ENCODE data around the gene MYOT.

MYOT gene

DNA sequence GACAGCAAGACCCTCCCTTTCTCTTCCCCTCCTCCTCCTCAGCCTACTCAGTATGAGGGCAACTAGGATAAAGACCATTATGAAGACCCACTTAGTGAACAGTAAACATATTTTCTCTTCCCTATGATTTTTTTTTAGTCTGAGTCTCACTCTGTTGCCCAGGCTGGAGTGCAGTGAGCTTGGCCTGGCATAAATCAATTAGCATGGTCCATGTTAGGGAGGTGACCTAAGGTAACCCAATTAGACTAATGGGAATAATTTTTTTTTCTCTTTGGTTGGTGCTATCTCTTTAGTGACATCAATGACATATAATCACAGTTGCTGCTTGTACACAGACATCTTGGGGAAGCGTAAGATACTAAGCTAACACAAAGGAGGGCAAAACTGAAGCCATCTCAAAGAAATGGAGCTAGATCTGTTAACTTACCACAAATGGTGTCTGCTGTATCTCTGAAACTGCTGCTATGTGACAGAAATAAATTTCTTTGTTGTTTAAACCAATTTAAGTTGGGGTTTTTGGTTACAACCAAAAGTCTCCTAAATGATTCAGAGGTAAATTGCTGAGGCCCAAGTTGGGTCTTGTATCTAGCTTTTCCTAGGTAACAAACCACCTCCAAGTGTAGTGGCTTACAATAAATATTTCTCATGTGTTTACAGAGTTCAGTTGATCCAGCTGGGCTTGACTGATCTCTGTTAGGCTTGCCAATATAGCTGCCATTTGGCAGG, 34.9 kb downstream of the MYOT start:
- no peak for DNase-seq

DNA sequence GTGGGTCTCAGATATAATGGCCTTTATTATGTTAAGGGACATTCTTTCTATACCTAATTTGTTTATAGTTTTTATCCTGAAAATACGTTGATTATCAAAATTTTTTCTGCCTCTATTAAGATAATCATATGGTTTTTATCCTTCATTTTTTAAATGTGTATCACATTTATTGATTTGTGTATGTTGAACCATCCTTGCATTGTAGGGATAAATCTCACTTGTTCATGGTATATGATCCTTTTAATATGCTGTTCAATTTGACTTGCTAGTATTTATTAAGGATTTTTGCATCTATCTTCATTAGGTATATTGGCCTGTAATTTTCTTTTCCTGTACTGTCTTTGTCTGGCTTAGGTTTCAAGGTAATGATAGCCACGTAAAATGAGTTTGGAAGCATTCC, 47.1 kb downstream of the MYOT start:
- no peak for DNase-seq

DNA sequence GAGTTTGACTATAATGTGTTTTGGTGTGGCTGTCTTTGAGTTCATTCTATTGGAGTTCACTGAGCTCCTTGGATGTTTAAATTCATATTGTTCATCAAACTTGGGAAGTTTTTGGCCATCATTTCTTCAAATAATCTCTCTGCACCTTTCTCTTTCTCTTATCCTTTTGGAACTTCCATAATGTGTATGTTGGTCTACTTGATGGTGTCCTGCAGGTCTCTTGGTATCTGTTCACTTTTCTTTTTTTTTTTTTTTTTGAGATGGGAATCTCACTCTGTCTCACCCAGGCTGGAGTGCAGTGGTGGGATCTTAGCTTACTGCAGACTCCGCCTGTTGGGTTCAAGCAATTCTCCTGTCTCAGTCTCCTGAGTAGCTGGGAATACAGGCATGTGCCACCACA, 49.3 kb downstream of the MYOT start:
- DNase-seq = no peak

DNA sequence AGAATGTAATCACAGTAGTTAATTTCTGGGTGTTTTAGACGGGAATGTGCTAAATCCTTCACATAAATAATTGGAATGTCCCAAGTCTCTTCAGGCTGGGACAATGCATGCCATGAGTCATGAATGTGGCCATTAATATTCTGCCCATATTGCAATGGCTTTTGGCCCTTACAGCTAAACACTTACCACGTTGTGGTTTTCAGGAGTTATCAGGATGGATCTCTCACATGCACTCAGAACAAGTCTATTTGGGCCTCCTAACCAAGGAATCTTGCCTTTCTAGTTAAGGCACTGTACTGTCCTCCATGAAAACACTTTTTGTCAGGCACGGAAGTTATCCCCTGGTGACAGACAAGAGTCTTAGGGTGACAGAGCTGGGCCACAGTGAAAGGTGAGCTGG, 54.3 kb downstream of the MYOT start:
- DNase-seq = no peak

DNA sequence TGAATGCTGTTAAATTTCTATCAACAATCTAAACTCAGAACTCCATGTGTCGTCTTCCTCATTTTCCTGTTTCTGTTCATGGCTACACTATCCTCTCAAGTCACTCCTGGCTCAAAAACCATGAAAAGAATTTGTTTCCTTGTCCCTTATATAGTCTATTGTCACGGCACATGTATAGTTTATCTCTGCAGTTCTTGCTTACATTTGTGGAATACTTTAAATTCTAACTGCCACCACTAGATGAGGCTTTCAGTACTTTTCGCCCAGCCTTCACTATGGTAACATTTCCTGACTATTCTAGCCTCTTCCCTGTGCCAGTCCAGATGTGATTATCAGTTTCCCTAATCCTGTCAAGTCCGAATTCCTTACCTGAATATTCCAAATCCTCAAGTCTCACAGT, 56.2 kb downstream of the MYOT start:
- no peak for DNase-seq

DNA sequence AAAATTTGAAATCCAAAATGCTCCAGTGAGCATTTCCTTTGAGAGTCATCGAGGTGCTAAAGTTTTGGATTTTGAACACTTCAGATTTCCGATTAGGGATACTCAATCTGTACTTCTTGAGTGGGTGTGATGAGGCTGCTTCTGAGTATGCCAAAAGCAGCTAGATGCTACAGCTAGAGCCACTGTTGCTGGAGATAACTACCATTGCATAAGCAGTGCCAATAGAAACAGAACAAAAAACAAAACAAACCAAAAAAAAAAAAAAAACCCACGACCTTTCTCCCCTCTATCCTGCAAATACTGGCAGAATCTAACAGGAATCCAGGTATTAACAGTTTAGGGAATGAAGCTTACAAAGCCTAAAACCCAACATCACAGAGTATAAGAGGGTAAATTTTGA, 65.1 kb downstream of the MYOT start:
- no peak for DNase-seq

DNA sequence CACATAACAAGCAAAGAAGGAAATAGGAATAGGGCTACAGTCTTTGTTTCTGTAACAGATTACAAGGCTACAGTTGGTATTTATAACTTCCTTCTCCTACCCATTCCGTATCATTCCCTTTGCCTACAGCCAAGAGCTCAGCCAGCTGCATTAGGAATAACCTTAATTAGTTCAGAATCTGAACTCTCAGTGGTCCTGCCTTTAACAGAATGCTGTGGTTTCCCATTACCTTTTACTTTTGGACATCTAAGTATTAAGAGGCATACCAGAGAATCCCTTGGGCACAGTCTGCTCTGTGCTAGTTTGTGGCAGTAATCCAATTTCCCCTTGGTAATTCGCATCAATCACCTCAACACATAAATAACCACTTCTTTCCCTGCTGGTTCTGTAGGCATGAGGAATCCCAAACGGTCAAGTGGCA, 65.8 kb downstream of the MYOT start:
- no peak for DNase-seq

DNA sequence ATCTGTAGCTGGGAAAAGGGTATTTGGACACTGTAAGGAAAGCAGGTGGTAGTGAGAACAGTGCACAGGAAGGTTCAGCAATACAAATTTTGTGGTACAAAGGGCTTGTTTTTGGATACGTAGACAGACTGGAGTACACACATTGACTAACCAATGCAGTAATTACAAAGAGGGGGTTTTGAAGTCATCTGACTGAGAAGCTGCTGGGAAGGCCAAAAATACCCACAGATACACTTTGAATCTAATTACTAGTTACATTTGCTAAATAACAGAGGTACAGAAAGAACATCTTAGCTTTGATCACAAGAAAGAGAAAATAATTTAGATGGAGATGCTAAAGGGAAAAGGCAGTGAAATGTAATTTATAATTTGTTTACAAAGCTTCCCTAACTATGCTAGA, 67.5 kb downstream of the MYOT start:
- no peak for DNase-seq

DNA sequence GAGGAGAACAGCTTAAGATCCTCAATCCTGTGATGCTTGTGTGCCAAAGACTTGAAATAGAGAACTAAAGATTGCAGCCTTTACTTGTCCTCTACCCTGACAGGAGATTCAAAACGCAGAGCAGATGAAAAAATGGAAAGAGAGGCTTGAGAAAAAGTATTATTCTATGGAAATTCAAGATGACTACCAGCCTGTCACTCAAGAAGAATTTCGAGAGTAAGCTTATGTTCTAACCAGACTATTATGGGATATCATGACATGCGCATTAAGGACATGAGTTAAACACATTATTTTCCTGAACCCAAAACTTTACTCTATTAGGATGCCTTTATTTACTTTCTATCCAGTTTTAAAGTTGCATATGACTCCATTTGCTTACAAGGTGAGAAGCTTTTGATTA, 68.0 kb downstream of the MYOT start:
- no peak for DNase-seq

Measured in CD4-positive, alpha-beta T cell treated with Interleukin-15 for 1 hour (primary cell).